GM21423 (cell line): ENCODE data around the gene DRC7.
"Not testable (repeated sequence)": the region's sequence is repeated elsewhere in the genome, so short reads cannot be mapped to it uniquely, and the experiment has no call there.

Source experiments
- ATAC-seq: cut with Tn5 transposase; IDR thresholded peaks from one replicate; pipeline ENCODE4 v1.9.1; 2021; ENCODE audit warnings: mild to moderate bottlenecking, moderate library complexity; ENCODE audit not compliant: unreplicated experiment

The DRC7 gene

GRCh38 chr16:57760357-57761160 is 66.0 kb downstream of the DRC7 start:
- ATAC-seq = no peak

GRCh38 chr16:57761301-57761700 is 66.7 kb downstream of the DRC7 start:
- ATAC-seq = no peak

- ATAC-seq = no peak
These were observed 67.4 kb downstream of the DRC7 start for GRCh38 chr16:57761957-57762356.

GRCh38 chr16:57762365-57763040 is 67.9 kb downstream of the DRC7 start:
- ATAC-seq = no peak

GRCh38 chr16:57763285-57764005 is 68.8 kb downstream of the DRC7 start:
- ATAC-seq = no peak

- no peak for ATAC-seq
These were observed 69.4 kb downstream of the DRC7 start for GRCh38 chr16:57764006-57764340.

- no peak for ATAC-seq
These were observed 69.9 kb downstream of the DRC7 start for GRCh38 chr16:57764341-57765159.

- ATAC-seq = no peak
These were observed 70.6 kb downstream of the DRC7 start for GRCh38 chr16:57765160-57765728.

GRCh38 chr16:57766714-57767348 is 72.2 kb downstream of the DRC7 start:
- ATAC-seq = no peak

GRCh38 chr16:57769541-57770145 is 75.0 kb downstream of the DRC7 start:
- no peak for ATAC-seq

- ATAC-seq = no peak
These were observed 75.8 kb downstream of the DRC7 start for GRCh38 chr16:57770361-57770760.

- no peak for ATAC-seq
These were observed 76.7 kb downstream of the DRC7 start for GRCh38 chr16:57771141-57771785.

GRCh38 chr16:57773019-57773418 is 78.4 kb downstream of the DRC7 start:
- ATAC-seq = no peak

- ATAC-seq = no peak
These were observed 79.2 kb downstream of the DRC7 start for GRCh38 chr16:57773655-57774295.

- no peak for ATAC-seq
These were observed 80.2 kb downstream of the DRC7 start for GRCh38 chr16:57774705-57775285.

GRCh38 chr16:57775661-57776469 is 81.3 kb downstream of the DRC7 start:
- no peak for ATAC-seq

GRCh38 chr16:57778658-57779057 is 84.1 kb downstream of the DRC7 start:
- ATAC-seq = no peak

- ATAC-seq = not testable (repeated sequence)
These were observed 85.2 kb downstream of the DRC7 start for GRCh38 chr16:57779836-57780235.
